ENCODE data around the gene NDEL1.

Gene NDEL1

GRCh38 chr17:8477715-8478441, 42.2 kb downstream of the NDEL1 start:
- no peak for DNase-seq (ENCODE audit: low read depth)

- DNase-seq (ENCODE audit: low read depth): no peak
Observed at GRCh38 chr17:8479431-8479947, 43.8 kb downstream of the NDEL1 start.

GRCh38 chr17:8480011-8480976, 44.6 kb downstream of the NDEL1 start:
- no peak for DNase-seq (ENCODE audit: low read depth)

DNA sequence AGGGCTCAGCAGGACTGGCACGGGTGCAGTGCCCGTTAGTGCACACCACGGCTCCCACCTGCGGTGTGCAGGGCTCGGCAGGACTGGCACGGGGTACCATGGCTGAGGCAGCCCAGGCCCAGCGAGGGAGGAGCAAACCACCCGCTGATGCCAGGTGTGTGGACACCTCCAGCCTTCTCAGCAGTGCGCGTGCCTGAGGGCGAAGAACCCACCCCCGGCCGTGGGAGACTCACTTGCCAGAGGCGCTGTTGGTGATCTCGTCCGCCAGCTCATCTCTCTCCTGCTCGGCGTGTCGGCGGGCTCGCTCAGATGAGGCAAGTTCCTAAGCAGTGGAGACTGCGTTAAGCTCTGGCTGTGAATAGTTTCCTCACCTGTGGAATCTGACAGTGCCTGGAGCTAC, 45.4 kb downstream of the NDEL1 start:
- DNase-seq (ENCODE audit: low read depth): no peak

- DNase-seq (ENCODE audit: low read depth): no peak
Observed at GRCh38 chr17:8481703-8482102, 46.0 kb downstream of the NDEL1 start.

GRCh38 chr17:8482546-8482945, 46.9 kb downstream of the NDEL1 start:
- no peak for DNase-seq (ENCODE audit: low read depth)

DNA sequence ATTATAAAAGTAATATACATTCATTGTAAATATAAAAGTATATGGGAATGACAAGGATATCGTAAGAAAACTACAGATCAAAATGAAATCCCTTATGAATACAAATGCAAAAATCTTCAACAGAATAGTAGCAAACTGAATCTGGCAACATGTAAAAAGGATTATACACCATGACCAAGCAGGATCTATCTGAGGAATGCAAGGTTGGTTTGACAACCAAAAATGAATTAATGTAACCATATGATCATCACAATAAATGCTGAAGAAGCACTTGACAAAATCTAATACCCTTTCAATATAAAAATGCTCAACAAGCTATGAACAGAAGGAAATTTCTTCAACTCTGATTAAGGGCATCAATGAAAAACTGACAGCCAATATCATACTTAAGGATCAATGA, 48.8 kb downstream of the NDEL1 start:
- DNase-seq (ENCODE audit: low read depth): no peak

GRCh38 chr17:8485491-8485890, 49.8 kb downstream of the NDEL1 start:
- DNase-seq (ENCODE audit: low read depth): no peak

- DNase-seq (ENCODE audit: low read depth): no peak
Observed at GRCh38 chr17:8487130-8487645, 51.5 kb downstream of the NDEL1 start.

GRCh38 chr17:8487743-8488142, 52.1 kb downstream of the NDEL1 start:
- DNase-seq (ENCODE audit: low read depth): no peak

DNA sequence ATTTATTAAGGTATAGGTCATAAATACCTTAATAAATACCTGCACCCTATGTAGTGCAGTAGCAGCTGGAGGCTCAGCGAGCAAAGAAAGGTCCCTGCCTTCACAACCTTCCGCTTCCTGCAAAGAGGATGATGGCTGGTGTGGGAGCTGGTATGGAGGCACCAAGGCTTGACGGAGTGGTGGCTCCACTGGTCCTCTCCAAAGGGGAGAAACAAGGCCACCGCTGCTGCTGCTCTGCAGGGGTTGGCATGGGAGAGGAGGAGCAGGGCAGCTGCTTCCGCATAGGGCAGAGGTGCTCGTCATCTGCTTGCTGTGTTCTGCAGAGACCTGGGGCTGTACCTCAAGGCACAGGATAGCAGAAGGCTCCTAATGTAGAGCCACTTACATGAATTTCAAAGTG, 52.8 kb downstream of the NDEL1 start:
- DNase-seq (ENCODE audit: low read depth): no peak

DNA sequence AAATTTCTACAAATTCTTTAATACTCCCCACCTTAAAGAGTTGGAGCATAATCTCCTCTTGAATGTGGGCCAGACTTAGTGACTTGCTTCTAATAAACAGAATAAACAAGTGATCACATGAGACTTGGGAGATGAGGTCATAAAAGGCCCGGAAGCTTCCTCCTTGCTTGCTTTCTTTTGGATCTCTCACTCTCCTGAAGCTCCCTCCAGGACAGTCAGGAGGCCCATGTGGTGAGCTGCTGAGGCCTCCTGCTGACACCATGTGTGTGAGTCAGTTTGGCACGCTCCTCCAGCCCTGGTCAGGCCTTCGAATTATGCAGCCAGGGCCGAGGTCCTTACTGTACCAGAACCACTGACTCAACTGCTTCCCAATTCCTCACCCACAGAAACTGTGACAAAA, 53.2 kb downstream of the NDEL1 start:
- no peak for DNase-seq (ENCODE audit: low read depth)

GRCh38 chr17:8489841-8490240, 54.2 kb downstream of the NDEL1 start:
- DNase-seq (ENCODE audit: low read depth): no peak

DNA sequence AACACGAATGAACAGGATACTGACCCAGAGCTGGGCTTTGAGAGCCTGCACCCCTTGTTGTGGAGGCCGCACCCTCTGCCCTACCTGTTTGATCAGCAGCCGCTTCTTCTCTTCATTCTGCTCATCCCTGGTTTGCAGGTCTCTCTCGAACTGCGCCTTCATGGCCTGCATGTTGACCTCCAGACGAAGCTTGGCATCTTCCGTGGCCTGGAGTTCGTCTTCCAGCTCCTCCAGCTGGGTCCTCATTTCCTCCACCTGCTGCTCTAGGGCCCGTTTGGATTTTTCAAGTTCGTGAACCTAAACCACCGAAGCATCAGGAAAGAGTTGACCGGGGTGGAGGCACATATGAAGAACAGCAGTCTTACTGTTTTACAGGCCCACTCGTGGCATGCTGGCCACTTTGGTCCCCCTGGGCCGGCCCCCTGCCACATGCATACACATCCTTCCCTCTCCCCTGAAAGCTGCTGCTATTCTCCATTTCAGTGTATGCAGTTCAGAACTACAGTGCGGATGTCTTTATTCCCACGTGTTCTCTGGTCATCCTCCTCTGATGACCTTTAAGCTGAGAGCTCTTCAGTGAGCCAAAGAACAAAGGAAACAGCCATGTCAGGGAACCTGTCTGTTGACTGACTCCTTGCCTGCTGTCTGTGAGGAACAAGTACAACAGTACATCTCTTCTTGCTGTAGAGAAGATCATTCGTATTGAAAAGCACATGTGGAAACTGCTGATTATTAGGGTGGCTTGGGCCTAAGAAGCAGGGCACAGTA, 54.8 kb downstream of the NDEL1 start:
- no peak for DNase-seq (ENCODE audit: low read depth)

DNA sequence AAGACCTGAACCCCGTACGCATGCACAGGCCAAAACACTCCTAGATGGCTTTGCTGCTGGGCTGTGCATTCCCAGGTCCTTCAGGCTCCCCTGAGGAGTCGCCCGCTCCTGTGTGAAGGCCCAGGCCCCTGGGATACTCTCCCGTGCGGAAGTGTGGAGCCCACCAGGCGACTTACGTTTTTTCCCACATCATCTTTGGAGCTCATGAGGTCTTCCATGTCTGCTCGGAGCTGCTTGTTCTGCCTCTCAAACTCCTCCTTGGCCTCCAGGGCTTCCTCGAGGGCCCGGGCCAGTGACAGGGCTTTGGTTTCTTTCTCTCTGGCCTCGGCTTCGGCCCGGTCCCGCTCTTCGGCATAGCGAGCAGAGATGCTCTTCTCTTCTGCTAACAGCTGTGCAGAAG, 56.4 kb downstream of the NDEL1 start:
- DNase-seq (ENCODE audit: low read depth): no peak

DNA sequence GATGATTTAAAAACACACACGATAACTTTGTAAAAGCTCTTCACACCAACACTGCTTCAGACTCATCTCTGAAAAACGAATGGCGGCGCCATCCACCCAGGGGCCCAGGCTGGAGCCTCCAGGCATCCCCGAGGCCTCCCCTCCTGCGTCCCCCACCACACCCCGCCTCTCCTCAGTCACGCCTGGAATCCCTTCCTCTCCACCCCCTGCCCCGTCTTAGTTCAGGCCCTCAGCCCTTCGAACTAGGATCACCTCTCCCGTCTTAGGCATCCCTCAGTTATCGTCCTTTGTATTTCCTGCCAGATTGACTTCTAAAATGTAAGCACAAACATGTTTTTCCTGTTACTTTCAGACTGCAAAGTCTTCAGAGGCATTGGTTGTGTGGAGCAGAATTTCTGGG, 58.3 kb downstream of the NDEL1 start:
- DNase-seq (ENCODE audit: low read depth): no peak

DNA sequence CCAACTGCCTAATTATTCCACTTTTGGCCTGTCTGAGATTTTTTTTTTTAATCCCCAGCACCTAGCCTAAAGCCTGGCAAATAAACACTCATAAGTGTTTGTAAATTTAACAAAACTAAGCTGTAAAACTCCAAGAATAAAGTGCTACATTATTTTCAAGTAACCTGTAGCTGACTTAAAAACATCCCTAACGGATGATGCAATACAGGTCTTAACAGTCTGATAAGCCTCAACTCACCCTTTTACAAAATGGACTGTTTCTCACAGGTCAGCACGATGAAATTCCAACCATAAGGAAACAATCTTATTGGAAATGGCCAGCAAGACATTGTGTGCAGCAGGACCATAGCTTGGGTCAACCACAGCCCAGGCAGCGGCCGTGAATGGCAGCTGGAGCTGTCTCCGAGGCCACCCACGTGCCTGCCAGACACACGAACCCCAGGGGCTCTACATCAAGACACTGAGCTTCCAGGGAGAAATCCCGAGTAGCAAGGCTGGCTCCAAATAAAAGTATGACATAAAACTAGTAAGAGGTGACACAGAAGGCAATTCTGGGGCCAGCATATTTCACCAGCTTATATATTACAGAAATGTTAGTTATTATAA, 58.9 kb downstream of the NDEL1 start:
- DNase-seq (ENCODE audit: low read depth): no peak

- DNase-seq (ENCODE audit: low read depth): no peak
Observed at GRCh38 chr17:8496081-8496480, 60.4 kb downstream of the NDEL1 start.

GRCh38 chr17:8499171-8499570, 63.5 kb downstream of the NDEL1 start:
- DNase-seq (ENCODE audit: low read depth): no peak

DNA sequence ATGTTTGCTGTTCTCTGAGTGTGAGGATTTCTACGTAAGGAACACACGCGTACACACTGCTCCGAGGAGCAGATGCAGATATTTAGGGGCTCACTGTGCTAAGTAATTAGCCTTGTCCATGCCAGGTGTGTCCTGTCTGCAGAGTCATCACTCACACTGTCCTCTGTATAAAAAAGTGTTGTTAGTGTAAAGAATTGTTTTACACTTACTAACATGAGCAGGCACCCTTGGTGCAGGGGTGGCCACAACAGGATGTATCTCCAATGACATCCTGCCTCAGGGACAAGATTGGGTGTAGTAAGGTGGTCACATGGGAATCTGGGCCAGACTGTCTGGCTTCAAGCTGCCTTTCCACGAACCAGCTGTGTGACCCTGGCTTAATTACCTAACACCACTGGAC, 63.9 kb downstream of the NDEL1 start:
- DNase-seq (ENCODE audit: low read depth): no peak

DNA sequence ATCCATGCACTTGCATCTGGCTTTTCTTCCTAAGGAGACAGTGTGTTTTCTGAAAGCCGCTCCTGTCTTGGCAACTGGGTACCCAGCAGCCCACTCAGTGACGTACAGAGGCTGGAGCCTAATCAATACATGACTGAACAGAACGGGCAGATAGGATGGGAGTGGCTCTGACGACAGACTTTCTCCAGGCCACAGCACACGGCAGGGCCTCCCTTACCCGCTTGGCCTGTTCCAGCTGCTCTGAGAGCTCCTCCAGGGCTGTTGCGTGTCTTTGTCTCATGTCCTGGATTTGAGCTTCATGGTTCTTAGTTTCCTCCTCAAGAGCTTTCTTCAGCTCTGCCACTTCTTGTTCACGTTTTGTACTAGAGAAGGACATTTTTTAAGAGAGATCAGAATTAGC, 64.9 kb downstream of the NDEL1 start:
- no peak for DNase-seq (ENCODE audit: low read depth)

DNA sequence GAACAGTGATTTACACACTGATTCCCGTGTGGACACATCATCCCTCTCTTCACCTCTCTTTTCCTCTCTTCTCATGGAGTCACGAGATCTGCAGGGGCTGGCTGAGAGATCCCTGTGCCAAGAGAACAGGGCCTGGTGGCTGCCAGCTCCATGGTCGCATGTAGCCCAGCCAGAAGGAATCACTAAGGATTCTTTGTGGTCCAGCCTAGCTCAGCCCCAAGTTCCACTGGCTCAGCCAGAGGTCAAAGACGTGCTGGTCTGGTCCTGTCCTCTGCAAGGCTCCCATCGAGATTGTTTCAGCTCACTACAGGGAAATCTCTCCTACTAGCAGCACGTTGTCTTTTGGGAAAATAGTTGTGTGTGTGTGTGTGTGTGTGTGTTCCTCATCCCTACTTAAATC, 66.4 kb downstream of the NDEL1 start:
- DNase-seq (ENCODE audit: low read depth): no peak

Data from T follicular helper cell (primary cell).